GM13977 (cell line): ENCODE data around the gene DNAH5.

ENCODE experiments used
- DNase-seq: peaks from one replicate; pipeline ENCODE4 v3.0.0; 2012; ENCODE audit warnings: low spot score
- in situ Hi-C: fragments of 300-500 bp; cut with MboI; formaldehyde crosslinking; loops from one replicate; pipeline ENCODE4 v1.12.0; 2022; ENCODE audit warnings: low sequenced_read_pairs, low pct_unique_long_range_greater_than_20kb, mixed read lengths, inconsistent platforms; ENCODE audit not compliant: unreplicated experiment
- TF ChIP-seq, protein P1 (sequence below): IDR thresholded peaks from 2 replicates; pipeline ENCODE4 v1.5.1; 2012; ENCODE audit warnings: mild to moderate bottlenecking, control low read depth; ENCODE audit not compliant: insufficient read depth; ENCODE audit errors: extremely low read depth, missing control alignments

The DNAH5 gene

GRCh38 chr5:13749766-13750165 is 194.7 kb downstream of the DNAH5 start:
- in situ Hi-C loops, result no loop called here
- TF ChIP-seq, protein P1, sequence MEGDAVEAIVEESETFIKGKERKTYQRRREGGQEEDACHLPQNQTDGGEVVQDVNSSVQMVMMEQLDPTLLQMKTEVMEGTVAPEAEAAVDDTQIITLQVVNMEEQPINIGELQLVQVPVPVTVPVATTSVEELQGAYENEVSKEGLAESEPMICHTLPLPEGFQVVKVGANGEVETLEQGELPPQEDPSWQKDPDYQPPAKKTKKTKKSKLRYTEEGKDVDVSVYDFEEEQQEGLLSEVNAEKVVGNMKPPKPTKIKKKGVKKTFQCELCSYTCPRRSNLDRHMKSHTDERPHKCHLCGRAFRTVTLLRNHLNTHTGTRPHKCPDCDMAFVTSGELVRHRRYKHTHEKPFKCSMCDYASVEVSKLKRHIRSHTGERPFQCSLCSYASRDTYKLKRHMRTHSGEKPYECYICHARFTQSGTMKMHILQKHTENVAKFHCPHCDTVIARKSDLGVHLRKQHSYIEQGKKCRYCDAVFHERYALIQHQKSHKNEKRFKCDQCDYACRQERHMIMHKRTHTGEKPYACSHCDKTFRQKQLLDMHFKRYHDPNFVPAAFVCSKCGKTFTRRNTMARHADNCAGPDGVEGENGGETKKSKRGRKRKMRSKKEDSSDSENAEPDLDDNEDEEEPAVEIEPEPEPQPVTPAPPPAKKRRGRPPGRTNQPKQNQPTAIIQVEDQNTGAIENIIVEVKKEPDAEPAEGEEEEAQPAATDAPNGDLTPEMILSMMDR, result no peak
- DNase-seq, result no peak

DNA sequence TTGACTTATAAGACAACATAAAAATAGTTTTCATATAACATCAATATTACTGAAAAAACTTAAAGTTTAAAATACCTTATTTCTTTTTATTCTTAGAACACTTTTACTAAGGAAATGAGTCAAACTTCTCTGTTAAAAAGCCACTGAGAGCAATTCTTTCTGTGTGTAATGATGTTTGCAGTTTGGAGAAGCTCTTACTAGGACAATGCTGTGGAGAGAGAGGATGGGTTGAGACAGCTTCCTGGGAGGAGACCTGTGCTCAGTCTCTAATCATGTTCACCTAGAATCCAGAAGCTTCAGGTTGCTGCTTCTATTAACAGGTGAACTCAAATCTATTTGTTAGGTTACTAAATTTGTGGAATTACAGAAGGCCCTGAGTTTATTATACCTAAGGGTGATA is 198.5 kb downstream of the DNAH5 start:
- TF ChIP-seq, protein P1, result no peak
- DNase-seq, result no peak
- in situ Hi-C loops, result no loop called here

DNA sequence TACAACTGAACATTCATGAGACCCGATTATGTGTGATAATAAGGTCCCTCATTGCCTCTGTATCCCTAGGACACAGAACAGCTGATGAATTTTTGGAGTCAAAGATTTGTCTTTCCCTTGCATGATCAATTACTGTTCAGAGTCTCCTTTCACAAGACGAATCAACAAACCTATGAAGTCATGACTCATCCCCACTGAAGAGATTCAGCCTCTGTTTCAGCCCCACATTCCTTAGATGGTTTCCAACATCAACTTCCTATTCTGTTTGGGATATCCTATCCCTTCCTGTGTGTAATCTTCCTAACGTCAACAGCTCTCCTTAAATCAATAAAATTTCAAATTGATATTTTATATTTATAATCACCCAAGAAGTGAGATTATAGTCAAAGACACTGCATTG is 199.0 kb downstream of the DNAH5 start:
- TF ChIP-seq, protein P1, result no peak
- no peak for DNase-seq
- in situ Hi-C loops, result no loop called here

DNA sequence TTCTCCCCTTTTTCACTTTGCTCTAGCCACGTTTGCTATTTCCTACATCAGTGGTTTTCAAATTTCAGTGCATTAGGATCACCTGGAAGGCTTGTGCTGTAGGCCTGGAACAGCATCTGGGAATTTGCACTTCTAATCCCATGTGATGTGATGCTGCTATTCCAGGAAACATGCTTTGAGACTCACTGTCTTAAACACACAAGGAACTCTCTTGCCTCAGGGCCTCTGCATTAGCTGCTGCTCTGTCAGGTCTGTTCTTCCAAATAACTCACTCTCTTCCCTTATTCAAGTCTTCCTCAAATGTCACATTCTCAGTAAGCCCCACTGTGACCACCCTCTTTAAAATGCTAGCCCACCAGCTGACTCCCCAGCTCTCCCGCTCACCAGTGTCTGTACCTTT is 204.0 kb downstream of the DNAH5 start:
- in situ Hi-C loops, result no loop called here
- no peak for DNase-seq
- TF ChIP-seq, protein P1, result no peak

DNA sequence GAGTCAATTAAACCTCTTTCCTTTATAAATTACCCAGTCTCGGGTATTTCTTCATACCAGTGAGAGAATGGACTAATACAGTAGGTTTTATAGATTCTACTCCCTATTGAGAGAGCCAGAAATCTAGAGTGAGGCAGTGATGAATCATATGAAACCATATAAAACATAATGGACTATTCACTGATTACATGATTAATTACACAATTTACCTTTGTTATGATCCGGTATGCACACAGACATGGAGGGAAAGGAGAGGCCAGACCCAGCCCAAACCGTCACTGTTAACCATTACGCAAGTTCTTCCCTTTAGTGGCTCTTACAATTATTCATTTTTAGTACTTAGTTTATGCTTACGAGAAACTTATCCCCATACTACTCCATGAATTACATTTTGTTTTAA is 205.0 kb downstream of the DNAH5 start:
- in situ Hi-C loops, result no loop called here
- TF ChIP-seq, protein P1, result no peak

DNA sequence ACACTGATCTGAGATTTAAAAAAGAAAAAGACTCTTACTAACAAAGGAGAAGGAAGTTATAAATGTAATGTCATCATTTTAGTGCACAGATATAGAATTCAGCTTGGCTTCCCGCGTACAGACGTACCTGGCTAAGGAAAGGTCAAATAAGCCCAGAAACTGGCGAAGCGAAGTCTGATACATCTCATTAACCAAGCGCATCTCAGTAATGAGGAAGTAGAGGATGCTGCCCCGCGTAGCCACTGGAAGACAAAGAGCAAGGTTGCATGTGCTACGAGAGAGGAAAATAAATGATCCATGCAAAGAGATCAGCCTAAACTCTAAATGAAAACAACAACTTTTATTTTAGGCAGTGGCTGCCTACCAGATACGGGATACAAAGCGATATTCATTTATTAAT is 208.8 kb downstream of the DNAH5 start:
- in situ Hi-C loops, result no loop called here
- TF ChIP-seq, protein P1, result no peak
- no peak for DNase-seq

More for the DNA sequence above, 205.0 kb downstream of the DNAH5 start:
- DNase-seq, result no peak

GRCh38 chr5:13731121-13731628 is 213.3 kb downstream of the DNAH5 start:
- TF ChIP-seq, protein P1, result no peak
- in situ Hi-C loops, result no loop called here
- no peak for DNase-seq
